HG03175 (cell line): ENCODE measurements around the gene LALBA.
"Not testable (repeated sequence)": the region's sequence is repeated elsewhere in the genome, so short reads cannot be mapped to it uniquely, and the experiment has no call there.

ENCODE experiments used
- ATAC-seq: cut with Tn5 transposase; IDR thresholded peaks from one replicate; pipeline ENCODE4 v1.9.1; 2021; ENCODE audit warnings: mild to moderate bottlenecking, moderate library complexity; ENCODE audit not compliant: unreplicated experiment

Gene LALBA

GRCh38 chr12:48532601-48533000 is 37.2 kb downstream of the LALBA start:
- no peak for ATAC-seq

GRCh38 chr12:48527891-48528670 is 41.8 kb downstream of the LALBA start:
- no peak for ATAC-seq

- no peak for ATAC-seq
Measured at GRCh38 chr12:48525332-48525731, 44.5 kb downstream of the LALBA start, which contains the start of gene OR8S1. Gene OR8S1 (plus strand): TSS chr12:48525632. CDS start chr12:48525632, 0 bp downstream.

- not testable (repeated sequence) for ATAC-seq
Measured at GRCh38 chr12:48520381-48520780, 49.5 kb downstream of the LALBA start.
